Prostate gland (tissue), 2 donors: ENCODE measurements around the gene CSE1L. TPM values are rescaled to one million over a fixed set of nuclear protein-coding genes. Genes with fewer than 3 reads are reported as not detected.
"Not testable (repeated sequence)": the region's sequence is repeated elsewhere in the genome, so short reads cannot be mapped to it uniquely, and the experiment has no call there.

ENCODE experiments used
- DNase-seq: peaks from one replicate; pipeline ENCODE4 v3.0.0-alpha.2; 2019; ENCODE audit warnings: low spot score
- H3K27ac ChIP-seq, 2 donors: fragments of 200-600 bp; sonication (generic); 2 replicates each; pipeline ENCODE4 v1.5.1; 2017 to 2019
- H3K27me3 ChIP-seq: fragments of 200-600 bp; sonication (generic); replicated peaks from 2 replicates; pipeline ENCODE4 v1.5.1; 2019; ENCODE audit not compliant: insufficient read depth
- H3K36me3 ChIP-seq, 2 donors: fragments of 200-600 bp; sonication (generic); 1 replicate in 1 of 2; 2 replicates in 1 of 2; pipeline versions ENCODE4 v1.5.1 to v1.8.1; 2017 to 2019
- H3K4me1 ChIP-seq: fragments of 200-600 bp; sonication (generic); replicated peaks from 2 replicates; pipeline ENCODE4 v1.5.1; 2019
- H3K4me3 ChIP-seq, 2 donors: fragments of 200-600 bp; sonication (generic); 2 replicates each; pipeline ENCODE4 v1.5.1; 2017 to 2019
- H3K9me3 ChIP-seq: fragments of 200-600 bp; sonication (generic); 2 replicates; pipeline ENCODE4 v1.5.1; 2017
- POLR2A ChIP-seq: fragments of 450-650 bp; IDR thresholded peaks from one replicate; pipeline ENCODE4 v1.6.1; 2016; ENCODE audit warnings: antibody characterized with exemption, mild to moderate bottlenecking
- POLR2AphosphoS5 ChIP-seq: sonication (generic); formaldehyde crosslinking; IDR thresholded peaks from one replicate; pipeline ENCODE4 v1.6.1; 2017; ENCODE audit warnings: antibody characterized with exemption
- WGBS: methylation state at CpG from one replicate; pipeline ENCODE4 v1.1.5; 2018; 5-methylcytosine and 5-hydroxymethylcytosine counted together
- intact Hi-C: fragments of 100-400 bp; cut with DNase I; formaldehyde crosslinking; loops from one replicate; pipeline ENCODE4 v1.14.2; 2022
- total RNA-seq, 2 donors: library from RNA; depleted of rRNA; stranded (reverse); fragments of >200 nt; gene quantifications; one replicate each; pipeline ENCODE4 v1.1.0, GENCODE V29; 2016
- TF ChIP-seq, protein P1 (sequence below), 4 experiments: fragments of 200-600 bp in 2 of 4; fragments of 450-650 bp in 2 of 4; sonication (generic) in 2 of 4; IDR thresholded peaks; 1 replicate in 3 of 4; 2 replicates in 1 of 4; pipeline ENCODE4 v1.5.1; 2016 to 2019; ENCODE audit warnings: antibody characterized with exemption in 4 of 4, mild to moderate bottlenecking in 2 of 4, moderate library complexity in 2 of 4

CSE1L gene
- total RNA-seq, 2 donors from 2014 or later, result 38.8 to 64.0 TPM

DNA sequence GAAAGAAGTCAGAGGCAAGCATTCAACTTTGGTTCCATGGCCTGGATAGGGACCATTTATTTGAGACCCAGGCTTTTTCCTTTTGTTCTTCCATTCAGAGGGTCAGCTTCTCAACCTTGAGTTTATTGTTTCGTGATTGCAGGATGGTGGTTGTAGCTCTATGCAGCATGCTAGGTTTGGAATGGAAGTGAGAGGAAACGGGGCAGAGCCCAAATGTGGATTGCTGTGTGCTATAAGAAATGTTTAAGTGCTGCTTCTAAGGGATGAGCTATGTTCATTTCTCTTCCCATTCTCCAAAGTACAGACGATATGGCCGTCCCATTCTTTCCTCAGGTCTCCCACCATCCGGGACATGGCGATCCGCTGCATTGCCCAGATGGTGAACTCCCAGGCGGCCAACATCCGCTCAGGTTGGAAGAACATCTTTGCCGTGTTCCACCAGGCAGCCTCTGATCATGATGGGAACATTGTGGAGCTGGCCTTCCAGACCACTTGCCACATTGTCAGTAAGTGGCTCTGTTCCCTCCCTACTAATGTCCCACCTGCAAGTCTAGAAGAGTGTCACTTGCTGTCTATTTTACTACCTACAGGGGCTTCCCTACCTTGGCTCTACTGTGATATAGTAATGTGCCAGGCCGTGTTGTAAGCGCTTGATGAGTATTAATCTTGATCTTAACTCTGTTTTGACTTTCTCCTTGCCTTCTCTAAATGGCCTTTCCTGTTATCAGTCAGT, 36.0 kb upstream of the CSE1L start:
- no peak for DNase-seq

DNA sequence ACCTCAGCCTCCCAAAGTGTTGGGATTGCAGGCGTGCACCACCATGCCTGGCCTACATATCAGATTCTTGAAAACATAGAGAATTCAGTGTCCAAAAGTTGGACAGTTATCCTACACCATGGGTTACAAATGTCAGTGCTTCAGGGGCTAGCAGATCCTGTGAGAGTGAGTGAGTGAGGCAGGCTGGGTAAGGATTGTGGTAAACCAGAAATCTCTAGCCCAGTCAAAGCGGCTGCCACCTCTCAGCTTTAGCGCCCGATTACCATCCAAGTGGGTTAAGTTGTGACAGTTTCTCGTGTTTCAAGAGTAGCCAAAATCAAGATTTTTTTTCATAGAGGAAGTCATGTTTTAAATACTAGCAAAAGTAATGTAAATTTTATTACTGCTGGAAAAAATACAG, 21.9 kb upstream of the CSE1L start:
- Histone ChIP-seq H3K4me3 (no peak overlapping the region), H3K9me3 (no peaks in the 10 kb centered on the region), H3K36me3 (peaks cover 0 to 4% of the 10 kb centered on the region in 2 donors), H3K4me1 (no peaks in the 10 kb centered on the region), H3K27ac (no peak overlapping the region), H3K27me3 (no peaks in the 10 kb centered on the region)
- no peak for DNase-seq
- TF ChIP-seq, protein P1, sequence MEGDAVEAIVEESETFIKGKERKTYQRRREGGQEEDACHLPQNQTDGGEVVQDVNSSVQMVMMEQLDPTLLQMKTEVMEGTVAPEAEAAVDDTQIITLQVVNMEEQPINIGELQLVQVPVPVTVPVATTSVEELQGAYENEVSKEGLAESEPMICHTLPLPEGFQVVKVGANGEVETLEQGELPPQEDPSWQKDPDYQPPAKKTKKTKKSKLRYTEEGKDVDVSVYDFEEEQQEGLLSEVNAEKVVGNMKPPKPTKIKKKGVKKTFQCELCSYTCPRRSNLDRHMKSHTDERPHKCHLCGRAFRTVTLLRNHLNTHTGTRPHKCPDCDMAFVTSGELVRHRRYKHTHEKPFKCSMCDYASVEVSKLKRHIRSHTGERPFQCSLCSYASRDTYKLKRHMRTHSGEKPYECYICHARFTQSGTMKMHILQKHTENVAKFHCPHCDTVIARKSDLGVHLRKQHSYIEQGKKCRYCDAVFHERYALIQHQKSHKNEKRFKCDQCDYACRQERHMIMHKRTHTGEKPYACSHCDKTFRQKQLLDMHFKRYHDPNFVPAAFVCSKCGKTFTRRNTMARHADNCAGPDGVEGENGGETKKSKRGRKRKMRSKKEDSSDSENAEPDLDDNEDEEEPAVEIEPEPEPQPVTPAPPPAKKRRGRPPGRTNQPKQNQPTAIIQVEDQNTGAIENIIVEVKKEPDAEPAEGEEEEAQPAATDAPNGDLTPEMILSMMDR (IDR thresholded peaks at IDR 0.05), result no peak
- TF ChIP-seq POLR2AphosphoS5, result no peak
- no peak for TF ChIP-seq POLR2A
- intact Hi-C loops, result no loop called here
- 91% methylated on average over 5 of the region's 5 CpGs for WGBS

More for the DNA sequence above, 36.0 kb upstream of the CSE1L start:
- no peaks in the 10 kb centered on the region for H3K4me1 ChIP-seq
- H3K9me3 ChIP-seq, result no peaks in the 10 kb centered on the region
- TF ChIP-seq POLR2A, result no peak
- no peak for TF ChIP-seq POLR2AphosphoS5
- TF ChIP-seq, protein P1 (IDR thresholded peaks at IDR 0.05), result no peak
- no peaks in the 10 kb centered on the region for H3K27me3 ChIP-seq
- H3K36me3 ChIP-seq, result no peaks in the 10 kb centered on the region
- no peak overlapping the region for H3K27ac ChIP-seq
- H3K4me3 ChIP-seq, result no peak overlapping the region
- intact Hi-C loops, result no loop called here
- WGBS, result 95% methylated on average over 12 of the region's 12 CpGs

DNA sequence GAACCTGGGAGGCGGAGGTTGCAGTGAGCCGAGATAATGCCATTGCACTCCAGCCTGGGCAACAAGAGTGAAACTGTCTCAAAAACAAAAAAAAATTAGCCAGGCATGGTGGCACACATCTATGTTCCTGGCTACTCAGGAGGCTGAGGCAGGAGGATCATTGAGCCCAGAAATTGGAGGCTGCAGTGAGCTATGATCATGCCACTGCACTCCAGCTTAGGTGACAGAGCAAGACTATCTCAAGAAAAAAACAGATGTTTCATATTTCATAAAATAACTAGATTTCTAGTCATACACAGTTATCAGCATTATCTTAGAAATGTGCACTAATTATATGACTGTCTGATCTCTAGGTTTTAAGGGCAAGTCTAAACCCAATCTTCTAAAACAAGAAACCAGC, 17.9 kb upstream of the CSE1L start:
- H3K4me1 ChIP-seq, H3K36me3 ChIP-seq, H3K27ac ChIP-seq, H3K4me3 ChIP-seq, H3K27me3 ChIP-seq, intact Hi-C loops, DNase-seq, H3K9me3 ChIP-seq: not testable (repeated sequence)
- WGBS, result 97% methylated on average over 2 of the region's 2 CpGs

DNA sequence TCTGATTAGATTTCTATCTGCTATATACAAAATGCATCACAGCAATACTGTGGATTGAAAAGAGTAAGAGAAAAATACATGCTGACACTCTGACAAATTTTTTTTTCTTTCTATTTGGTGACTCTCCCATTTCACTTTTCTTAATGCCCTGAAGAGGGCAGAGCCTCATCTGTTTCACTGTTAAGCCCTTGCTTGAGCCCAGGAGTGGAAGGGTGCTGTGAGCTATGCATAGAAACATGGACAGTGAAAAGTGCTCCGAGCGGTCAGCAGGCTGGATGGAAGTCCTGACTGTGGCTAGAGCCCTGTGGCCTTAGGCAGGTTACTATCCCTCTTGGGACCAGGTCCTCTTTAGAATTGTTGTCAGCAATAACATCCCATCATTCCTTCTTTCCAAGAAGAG, 17.4 kb upstream of the CSE1L start:
- Histone ChIP-seq H3K27me3 (no peaks in the 10 kb centered on the region), H3K4me3 (no peak overlapping the region), H3K27ac (no peak overlapping the region), H3K36me3 (peaks cover 0 to 4% of the 10 kb centered on the region in 2 donors), H3K4me1 (no peaks in the 10 kb centered on the region), H3K9me3 (no peaks in the 10 kb centered on the region)
- DNase-seq, result no peak
- 65% methylated on average over 2 of the region's 2 CpGs for WGBS
- no peak for TF ChIP-seq POLR2A
- TF ChIP-seq POLR2AphosphoS5, result no peak
- TF ChIP-seq, protein P1 (IDR thresholded peaks at IDR 0.05), result no peak
- intact Hi-C loops, result no loop called here

DNA sequence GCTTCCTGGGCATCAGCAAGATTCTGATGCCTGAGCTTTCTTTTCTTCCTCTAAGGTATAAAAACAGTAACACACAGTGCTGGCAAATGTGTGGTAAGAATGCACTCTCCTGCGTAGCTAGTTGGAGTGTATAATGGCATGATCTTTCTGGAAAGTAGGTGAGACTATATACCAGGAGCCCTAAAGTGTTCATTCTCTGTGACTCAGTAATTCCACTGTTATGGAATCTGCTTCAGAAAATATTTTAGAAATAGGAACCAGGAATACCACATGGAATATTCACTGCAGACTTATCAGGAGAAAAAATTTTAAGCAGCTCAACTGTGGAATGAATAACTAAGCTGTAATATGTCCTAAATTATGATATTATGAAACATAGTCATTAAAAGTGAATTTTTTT, 16.9 kb upstream of the CSE1L start:
- WGBS, result 87% methylated on average over 1 of the region's 1 CpG
- no peak for DNase-seq
- no peak overlapping the region for H3K4me3 ChIP-seq
- H3K36me3 ChIP-seq, result peaks cover 0 to 4% of the 10 kb centered on the region in 2 donors
- no peak overlapping the region for H3K27ac ChIP-seq
- H3K9me3 ChIP-seq, result no peaks in the 10 kb centered on the region
- H3K27me3 ChIP-seq, result no peaks in the 10 kb centered on the region
- intact Hi-C loops, result no loop called here
- TF ChIP-seq POLR2AphosphoS5 (no peak), POLR2A (no peak)
- TF ChIP-seq, protein P1 (IDR thresholded peaks at IDR 0.05), result no peak
- no peaks in the 10 kb centered on the region for H3K4me1 ChIP-seq
